SH-SY5Y (cell line): ENCODE results near the gene RHBDL3.

Experiments used
- GATA2 ChIP-seq: IDR thresholded peaks from 2 replicates; pipeline ENCODE4 v1.6.1; 2011; ENCODE audit warnings: mild to moderate bottlenecking, low read depth, low read length
- GATA3 ChIP-seq: IDR thresholded peaks from 2 replicates; pipeline ENCODE4 v1.6.1; 2011; ENCODE audit warnings: low read depth, mild to moderate bottlenecking, low read length, moderate library complexity

The RHBDL3 gene

GRCh38 chr17:32350666-32351418 lies 85.2 kb downstream of the RHBDL3 start:
- TF ChIP-seq GATA2 (no peak), GATA3 (no peak)

GRCh38 chr17:32355649-32356377 lies 90.2 kb downstream of the RHBDL3 start:
- TF ChIP-seq GATA2 (no peak), GATA3 (no peak)

DNA sequence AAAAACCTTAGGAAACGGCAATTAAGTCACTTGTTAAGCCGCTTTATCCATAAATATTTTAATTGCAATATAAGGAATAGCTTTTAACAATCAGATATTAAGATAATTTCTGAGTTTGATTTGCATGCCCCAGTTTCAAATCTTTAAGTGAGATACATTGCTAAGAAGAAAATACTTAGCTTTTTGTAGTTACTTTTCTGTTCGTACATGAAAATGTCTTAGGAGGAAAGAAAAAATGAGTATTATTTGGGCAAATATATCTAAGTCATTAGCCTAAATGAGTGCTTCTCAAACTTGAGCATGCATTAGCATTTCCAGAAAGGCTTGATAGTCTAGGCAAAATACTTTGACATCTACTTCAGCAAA lies 90.7 kb downstream of the RHBDL3 start:
- TF ChIP-seq GATA3 (no peak), GATA2 (no peak)

GRCh38 chr17:32356750-32357149 lies 91.1 kb downstream of the RHBDL3 start:
- TF ChIP-seq GATA2 (no peak), GATA3 (no peak)

GRCh38 chr17:32357615-32358014 lies 92.0 kb downstream of the RHBDL3 start:
- TF ChIP-seq GATA2 (no peak), GATA3 (no peak)

- no peak for TF ChIP-seq GATA2
- no peak for TF ChIP-seq GATA3
Observed at GRCh38 chr17:32361270-32361669, 95.6 kb downstream of the RHBDL3 start.

GRCh38 chr17:32370426-32370825 lies 104.8 kb downstream of the RHBDL3 start:
- TF ChIP-seq GATA3 (no peak), GATA2 (no peak)
